ENCODE results near the gene SURF1. TPM values are rescaled to one million over a fixed set of nuclear protein-coding genes. Genes with fewer than 3 reads are reported as not detected.

SURF1 gene
- total and polyA plus RNA-seq, 9 of the 15 experiments (the other 6 are each of a cell fraction or from before 2014, with no cell fraction given), result 16.1 to 31.3 (median 20.9) TPM

GRCh38 chr9:133347985-133348717, 8.1 kb downstream of the SURF1 start, which contains the start of the genes MED22 and RPL7A (continued):
- TF ChIP-seq PRPF4 (IDR thresholded peaks at IDR 0.05; ENCODE audit: insufficient read depth, low read depth, low read length, poor library complexity, severe bottlenecking) (peak; percentile 77), NONO (IDR thresholded peaks at IDR 0.05; ENCODE audit: low read depth in 2 of 2, low read length in 1 of 2) (no peak), DPF2 (IDR thresholded peaks at IDR 0.05) (no peak), MYC (IDR thresholded peaks at IDR 0.05; ENCODE audit: low read depth, low read length) (peak; percentile 97), MYC (CRISPR knock-in tag; IDR thresholded peaks at IDR 0.05; ENCODE audit: borderline replicate concordance, low read depth) (peak; percentile 94; the same call in 1 of the 2 replicates), MGA (IDR thresholded peaks at IDR 0.05) (peak; percentile 54), POLR2H (tag; IDR thresholded peaks at IDR 0.05; ENCODE audit: low read depth) (peak; percentile 95), ZZZ3 (IDR thresholded peaks at IDR 0.05) (peak; percentile 100), NFIC (IDR thresholded peaks at IDR 0.05) (peak; percentile 76), UBTF (IDR thresholded peaks at IDR 0.05; ENCODE audit: borderline replicate concordance in 1 of 2, low read depth in 2 of 2, low read length in 2 of 2) (no peak), TAF9B (IDR thresholded peaks at IDR 0.05; ENCODE audit: partially characterized antibody) (peak; percentile 100), CCAR2 (IDR thresholded peaks at IDR 0.05; ENCODE audit: low read depth, low read length) (no peak), ZNF24 (IDR thresholded peaks at IDR 0.05) (no peak), MECOM (CRISPR knock-in tag; IDR thresholded peaks at IDR 0.05) (no peak), CBX1 (IDR thresholded peaks at IDR 0.05; ENCODE audit: low read depth) (peak; percentile 74; the same call in 1 of the 2 replicates)
